Keratinocyte (primary cell): ENCODE data around the gene ENPP6.

Source experiments
- CTCF ChIP-seq, 3 experiments: IDR thresholded peaks in 1 of 3; conservative IDR thresholded peaks in 1 of 3; optimal IDR thresholded peaks in 1 of 3; 2 replicates in 2 of 3; 3 replicates in 1 of 3; pipeline versions ENCODE3 to v1.5.1; 2011; ENCODE audit warnings: low read length in 3 of 3, mild to moderate bottlenecking in 3 of 3, moderate library complexity in 2 of 3, control low read depth in 1 of 3, inconsistent platforms in 1 of 3; ENCODE audit not compliant: insufficient read depth in 2 of 3; ENCODE audit errors: extremely low read depth in 1 of 3
- EZH2 ChIP-seq: IDR thresholded peaks from one replicate; pipeline ENCODE4 v1.6.1; 2012; ENCODE audit warnings: inconsistent platforms, mild to moderate bottlenecking, low read length, moderate library complexity

- TF ChIP-seq CTCF (optimal IDR thresholded peaks at IDR 0.05 in 1 of 3, IDR thresholded peaks at IDR 0.05 in 1 of 3, conservative IDR thresholded peaks at IDR 0.05 in 1 of 3; ENCODE audit: extremely low read depth in 1 of 3, insufficient read depth in 2 of 3, low read length in 3 of 3) (no peak), EZH2 (no peak)
These were observed 158.6 kb downstream of the ENPP6 start for GRCh38 chr4:184059099-184059498.
